Vagina (tissue), 2 donors: ENCODE data around the gene OTOS.

Source experiments
- CTCF ChIP-seq, 3 experiments: fragments of 450-650 bp in 2 of 3; fragments of 200-600 bp in 1 of 3; sonication (generic) in 1 of 3; IDR thresholded peaks; one replicate each; pipeline ENCODE4 v1.5.1; 2017 to 2019; ENCODE audit warnings: antibody characterized with exemption in 3 of 3, mild to moderate bottlenecking in 2 of 3, moderate library complexity in 2 of 3
- POLR2A ChIP-seq, 2 donors: fragments of 450-650 bp; IDR thresholded peaks; one replicate each; pipeline ENCODE4 v1.6.1; 2017; ENCODE audit warnings: antibody characterized with exemption in 2 of 2, mild to moderate bottlenecking in 2 of 2, moderate library complexity in 2 of 2
- POLR2AphosphoS5 ChIP-seq, 2 donors: sonication (generic); formaldehyde crosslinking; IDR thresholded peaks; one replicate each; pipeline ENCODE4 v1.9.0; 2017; ENCODE audit warnings: antibody characterized with exemption in 2 of 2, mild to moderate bottlenecking in 2 of 2, low read depth in 1 of 2; ENCODE audit not compliant: insufficient read depth in 1 of 2

- TF ChIP-seq CTCF (IDR thresholded peaks at IDR 0.05) (no peak), POLR2A (IDR thresholded peaks at IDR 0.05) (no peak), POLR2AphosphoS5 (IDR thresholded peaks at IDR 0.05; ENCODE audit: insufficient read depth in 1 of 2, low read depth in 1 of 2) (no peak)
These were observed 462 bp upstream of the OTOS start for GRCh38 chr2:240140920-240141319.
